H1 (cell line): ENCODE data around the gene LOX. TPM values are rescaled to one million over a fixed set of nuclear protein-coding genes. Genes with fewer than 3 reads are reported as not detected.

ENCODE experiments used
- CTCF ChIA-PET: fragments of 300-600 bp; sonication (Branson Sonifier 250); formaldehyde crosslinking; loops from one replicate; lab custom pipeline; 2021; ENCODE audit not compliant: partially characterized antibody; lab: Charles Lee
- POLR2A ChIA-PET: fragments of 300-600 bp; sonication (Branson Sonifier 250); formaldehyde crosslinking; loops from one replicate; lab custom pipeline; 2021; ENCODE audit warnings: inconsistent platforms; ENCODE audit not compliant: partially characterized antibody; lab: Charles Lee
- DNase-seq, 2 experiments: peaks; one replicate each; pipeline versions ENCODE4 v3.0.0 to v3.0.0-alpha.2; 2010 to 2022; ENCODE audit warnings: low spot score in 2 of 2, low read depth in 1 of 2, mixed read lengths in 1 of 2
- FAIRE-seq: peaks from 2 replicates; lab custom pipeline; 2011; peaks lifted over from hg19 to GRCh38; lab: Jason Lieb, UNC
- H2AFZ ChIP-seq: 2 replicates; pipeline ENCODE4 v1.8.1; 2012; ENCODE audit warnings: low read length, inconsistent platforms
- H2AK5ac ChIP-seq: 2 replicates; pipeline ENCODE4 v1.6.1; 2013; ENCODE audit warnings: low read depth, low read length
- H2BK120ac ChIP-seq: replicated peaks from 2 replicates; pipeline ENCODE3; 2013; ENCODE audit warnings: low read depth, low read length, inconsistent platforms
- H2BK12ac ChIP-seq: 2 replicates; pipeline ENCODE4 v1.6.1; 2013; ENCODE audit warnings: low read depth, low read length
- H2BK15ac ChIP-seq: 2 replicates; pipeline ENCODE4 v1.6.1; 2013; ENCODE audit warnings: low read length
- H2BK20ac ChIP-seq: 2 replicates; pipeline ENCODE4 v1.6.1; 2013; ENCODE audit warnings: low read length
- H2BK5ac ChIP-seq: 2 replicates; pipeline ENCODE4 v1.6.1; 2013; ENCODE audit warnings: low read depth, low read length
- H3K14ac ChIP-seq: 2 replicates; pipeline ENCODE4 v1.6.1; 2013; ENCODE audit warnings: inconsistent platforms; ENCODE audit not compliant: insufficient read length
- H3K18ac ChIP-seq: 2 replicates; pipeline ENCODE4 v1.6.1; 2013; ENCODE audit warnings: low read length; ENCODE audit errors: extremely low read depth
- H3K23ac ChIP-seq: 2 replicates; pipeline ENCODE4 v1.6.1; 2013; ENCODE audit warnings: inconsistent platforms; ENCODE audit not compliant: insufficient read length
- H3K23me2 ChIP-seq: 2 replicates; pipeline ENCODE4 v1.6.1; 2013; ENCODE audit warnings: low read depth, low read length
- H3K27ac ChIP-seq: 2 replicates; pipeline ENCODE4 v1.6.1; 2011; ENCODE audit warnings: low read depth, low read length, inconsistent platforms
- H3K27me3 ChIP-seq, 4 experiments: replicated peaks in 1 of 4; 1 replicate in 1 of 4; 2 replicates in 3 of 4; pipeline versions ENCODE4 v1.6.1 to v1.8.1; 2011 to 2013; ENCODE audit warnings: low read length in 3 of 4, mild to moderate bottlenecking in 3 of 4, inconsistent platforms in 2 of 4, mixed read lengths in 2 of 4, moderate library complexity in 1 of 4; ENCODE audit not compliant: control insufficient read depth in 3 of 4, insufficient read depth in 3 of 4; ENCODE audit errors: extremely low read depth in 1 of 4
- H3K36me3 ChIP-seq, 4 experiments: 2 replicates each; pipeline versions ENCODE4 v1.6.1 to v1.8.1; 2011 to 2013; ENCODE audit warnings: mild to moderate bottlenecking in 4 of 4, low read length in 3 of 4, moderate library complexity in 2 of 4, control low read depth in 1 of 4, inconsistent platforms in 1 of 4; ENCODE audit not compliant: insufficient read depth in 4 of 4, control insufficient read depth in 2 of 4
- H3K4ac ChIP-seq: replicated peaks from 2 replicates; pipeline ENCODE3; 2013; ENCODE audit warnings: low read length, low read depth, mixed read lengths, inconsistent platforms; ENCODE audit not compliant: insufficient read length
- H3K4me1 ChIP-seq, 4 experiments: replicated peaks in 1 of 4; 1 replicate in 1 of 4; 2 replicates in 3 of 4; pipeline versions ENCODE4 v1.6.1 to v1.8.1; 2011 to 2013; ENCODE audit warnings: low read length in 3 of 4, inconsistent platforms in 2 of 4, mixed read lengths in 1 of 4; ENCODE audit not compliant: insufficient read depth in 4 of 4, control insufficient read depth in 3 of 4
- H3K4me2 ChIP-seq, 2 experiments: 2 replicates each; pipeline versions ENCODE4 v1.6.1 to v1.8.1; 2011 to 2013; ENCODE audit warnings: low read depth in 2 of 2, low read length in 2 of 2, control low read depth in 1 of 2, inconsistent platforms in 1 of 2, mild to moderate bottlenecking in 1 of 2; ENCODE audit not compliant: insufficient read depth in 1 of 2
- H3K4me3 ChIP-seq, 4 experiments: fragments of 200-600, 300-600 bp in 1 of 4; sonication (generic), shearing (Covaris generic), sonication (Bioruptor Twin) in 1 of 4; 2 replicates each; pipeline versions ENCODE4 v1.5.1 to v1.8.1; 2011 to 2016; ENCODE audit warnings: low read length in 4 of 4, low read depth in 3 of 4, control low read depth in 2 of 4, inconsistent platforms in 2 of 4, mild to moderate bottlenecking in 2 of 4, mixed read lengths in 1 of 4, moderate library complexity in 1 of 4; ENCODE audit not compliant: insufficient read depth in 2 of 4; ENCODE audit errors: extremely low read depth in 1 of 4
- H3K56ac ChIP-seq: replicated peaks from 2 replicates; pipeline ENCODE3; 2013; ENCODE audit warnings: low read depth, mild to moderate bottlenecking, mixed read lengths, low read length, inconsistent platforms; ENCODE audit not compliant: insufficient read length
- H3K79me1 ChIP-seq: 2 replicates; pipeline ENCODE4 v1.6.1; 2013; ENCODE audit warnings: low read depth, low read length, control low read depth
- H3K79me2 ChIP-seq, 2 experiments: 2 replicates each; pipeline versions ENCODE4 v1.6.1 to v1.8.1; 2012 to 2013; ENCODE audit warnings: low read length in 2 of 2, mild to moderate bottlenecking in 2 of 2, inconsistent platforms in 1 of 2; ENCODE audit not compliant: insufficient read depth in 2 of 2, control insufficient read depth in 1 of 2
- H3K9ac ChIP-seq, 4 experiments: replicated peaks in 1 of 4; 1 replicate in 1 of 4; 2 replicates in 3 of 4; pipeline versions ENCODE4 v1.6.1 to v1.8.1; 2011 to 2013; ENCODE audit warnings: low read depth in 3 of 4, low read length in 3 of 4, control low read depth in 2 of 4, mild to moderate bottlenecking in 2 of 4, moderate library complexity in 2 of 4, inconsistent platforms in 1 of 4; ENCODE audit errors: extremely low read depth in 1 of 4
- H3K9me3 ChIP-seq, 2 experiments: 2 replicates each; pipeline versions ENCODE4 v1.6.1 to v1.8.1; 2012 to 2013; ENCODE audit warnings: mild to moderate bottlenecking in 2 of 2, moderate library complexity in 2 of 2, control low read depth in 1 of 2, inconsistent platforms in 1 of 2, low read depth in 1 of 2, low read length in 1 of 2, mixed read lengths in 1 of 2; ENCODE audit not compliant: insufficient read depth in 2 of 2
- H4K20me1 ChIP-seq, 2 experiments: replicated peaks in 1 of 2; 2 replicates each; pipeline versions ENCODE3 to v1.8.1; 2011 to 2013; ENCODE audit warnings: inconsistent platforms in 2 of 2, low read length in 2 of 2, mild to moderate bottlenecking in 1 of 2; ENCODE audit not compliant: insufficient read depth in 2 of 2, control insufficient read depth in 1 of 2
- H4K5ac ChIP-seq: 2 replicates; pipeline ENCODE4 v1.6.1; 2013; ENCODE audit warnings: low read length, low read depth, mixed read lengths, inconsistent platforms; ENCODE audit not compliant: insufficient read length
- H4K8ac ChIP-seq: 2 replicates; pipeline ENCODE4 v1.8.0; 2013; ENCODE audit warnings: mild to moderate bottlenecking, moderate library complexity, low read length, inconsistent platforms; ENCODE audit not compliant: insufficient read depth; ENCODE audit errors: extremely low read depth
- H4K91ac ChIP-seq: replicated peaks from 2 replicates; pipeline ENCODE3; 2013; ENCODE audit warnings: low read length, mixed read lengths, inconsistent platforms; ENCODE audit not compliant: insufficient read length
- KDM5A ChIP-seq: fragments of 200-600 bp; IDR thresholded peaks from 2 replicates; pipeline ENCODE4 v1.7.1; 2012; ENCODE audit warnings: mild to moderate bottlenecking, low read length, inconsistent platforms, mixed read lengths
- SP1 ChIP-seq: IDR thresholded peaks from 2 replicates; pipeline ENCODE4 v1.6.1; 2011; ENCODE audit warnings: low read depth, low read length
- SRF ChIP-seq: IDR thresholded peaks from 2 replicates; pipeline ENCODE4 v1.6.1; 2011; ENCODE audit warnings: mild to moderate bottlenecking, low read depth, low read length, moderate library complexity
- SUZ12 ChIP-seq: fragments of 200-600 bp; sonication (generic); IDR thresholded peaks from 2 replicates; pipeline ENCODE4 v1.6.1; 2012; ENCODE audit warnings: mild to moderate bottlenecking, inconsistent platforms, low read length, moderate library complexity, mixed read lengths
- WGBS, 2 experiments: shearing (Covaris generic) in 1 of 2; methylation state at CpG; one replicate each; pipeline versions ENCODE4 v1.1.6 to v1.1.7; 2013 to 2015; ENCODE audit warnings: low lambda C conversion rate in 2 of 2, mixed read lengths in 2 of 2, inconsistent platforms in 1 of 2, low coverage in 1 of 2, missing lambda C conversion rate in 1 of 2; ENCODE audit not compliant: insufficient replicate concordance in 2 of 2, insufficient coverage in 1 of 2, insufficient read length in 1 of 2; ENCODE audit errors: extremely low coverage in 1 of 2, missing lambda C conversion rate in 1 of 2; 5-methylcytosine and 5-hydroxymethylcytosine counted together
- polyA plus RNA-seq, 7 experiments: library from polyadenylated mRNA; depleted of rRNA in 3 of 7; stranded (reverse) in 5 of 7; unstranded in 2 of 7; fragments of >200 nt in 5 of 7; fragments of 200-250 nt in 2 of 7; gene quantifications; 1 replicate in 5 of 7; 2 replicates in 1 of 7; 4 replicates in 1 of 7; pipeline versions ENCODE4 v1.2.1 to v1.2.3, GENCODE V29; 2011 to 2013; ENCODE audit warnings: missing spikeins in 2 of 7, mixed read lengths in 2 of 7
- total RNA-seq: library from RNA; stranded (reverse); fragmentation: NEBNext Ultra II Directional; extraction: Animal tissue kit (Norgen Biotek cat#: 25700); gene quantifications from 2 replicates; pipeline ENCODE4 v1.2.1, GENCODE V29; 2021

LOX gene
- total and polyA plus RNA-seq, 2 of the 8 experiments (the other 6 are each of a cell fraction or from before 2014, with no cell fraction given), result 1.1 to 2.2 TPM

DNA sequence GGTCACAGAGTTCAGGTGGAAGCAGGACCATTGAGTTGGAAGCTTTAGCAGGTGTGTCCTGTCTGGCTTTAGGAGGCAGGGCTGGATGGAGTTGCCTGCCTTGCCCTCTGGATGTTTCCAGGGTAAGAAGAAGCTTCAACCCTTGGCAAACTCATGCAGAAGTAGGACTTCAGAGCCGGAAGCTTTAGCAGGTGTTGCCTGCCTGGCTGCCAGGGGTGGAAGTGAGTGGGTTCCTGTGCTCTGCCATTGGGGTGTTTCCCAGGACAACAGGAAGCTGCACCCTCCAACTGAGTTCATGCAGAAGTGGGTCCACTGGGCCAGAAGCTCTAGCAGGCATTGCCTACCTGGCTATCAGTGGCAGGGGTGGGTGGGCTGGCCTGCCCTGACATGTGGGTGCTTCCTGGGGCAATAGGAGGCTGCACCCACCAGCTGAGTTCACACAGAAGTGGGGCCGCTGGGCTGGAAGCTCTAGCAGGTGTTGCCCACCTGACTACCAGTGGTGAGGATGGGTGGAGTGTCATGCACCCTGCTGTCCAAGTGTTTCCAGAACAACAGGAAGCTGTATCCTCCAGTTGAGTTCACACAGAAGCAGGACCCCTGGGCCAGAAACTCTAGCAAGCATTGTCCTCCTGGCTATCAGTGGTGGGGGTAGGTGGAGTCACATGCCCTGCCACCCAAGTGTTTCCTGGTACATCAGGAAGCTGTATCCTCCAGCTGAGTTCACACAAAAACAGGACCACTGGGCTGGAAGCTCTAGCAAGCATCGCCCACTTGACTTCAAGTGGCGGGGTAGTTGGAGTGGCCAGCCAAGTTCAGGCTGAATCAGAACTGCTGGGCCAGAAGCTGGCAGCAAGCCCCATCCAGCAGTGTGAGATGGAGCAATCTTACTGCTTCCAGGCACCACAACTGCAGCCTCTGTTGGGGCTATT is 24.6 kb downstream of the LOX start:
- H3K4ac ChIP-seq, result no peak overlapping the region
- no peak overlapping the region for H3K4me2 ChIP-seq
- FAIRE-seq, result no peak
- H4K8ac ChIP-seq, result no peak overlapping the region; the same call in 1 of the 2 replicates
- H3K23me2 ChIP-seq, result no peaks in the 10 kb centered on the region; the same call in 1 of the 2 replicates
- no peaks in the 10 kb centered on the region for H4K20me1 ChIP-seq
- H3K9me3 ChIP-seq, result no peaks in the 10 kb centered on the region
- H3K79me1 ChIP-seq, result no peaks in the 10 kb centered on the region
- H3K23ac ChIP-seq, result no peak overlapping the region
- POLR2A ChIA-PET, result interaction anchor here (1.1 kb wide), 1 partner anchor 11 kb away, joined by 5 read pairs; no protein-coding TSS in a partner anchor
- H3K36me3 ChIP-seq, result no peaks in the 10 kb centered on the region
- H3K18ac ChIP-seq, result no peak overlapping the region
- peaks cover 0 to 1% (median 0%) of the 10 kb centered on the region in 4 experiments; a peak in 1 of 7 replicates for H3K27me3 ChIP-seq
- no peak overlapping the region for H3K27ac ChIP-seq
- H4K5ac ChIP-seq, result no peak overlapping the region
- no peak overlapping the region for H4K91ac ChIP-seq
- 98% methylated on average over 4 of the region's 4 CpGs; no CpG with 5 or more reads in 1 of the 2 experiments for WGBS, 2 experiments
- no peaks in the 10 kb centered on the region for H3K4me1 ChIP-seq
- no peak overlapping the region for H3K14ac ChIP-seq
- CTCF ChIA-PET, result interaction anchor here (1.1 to 1.4 kb wide), 3 partner anchors 23 to 94 kb away, joined by 3 to 6 read pairs (median 3); no protein-coding TSS in a partner anchor
- H2BK12ac ChIP-seq, result no peak overlapping the region
- no peak overlapping the region for H3K4me3 ChIP-seq
- no peak overlapping the region; the same call in 1 of the 2 replicates for H2BK5ac ChIP-seq
- no peak overlapping the region for H3K9ac ChIP-seq
- no peaks in the 10 kb centered on the region for H3K79me2 ChIP-seq
- no peak overlapping the region for H2AFZ ChIP-seq
- no peak overlapping the region for H2BK20ac ChIP-seq
- H2BK15ac ChIP-seq, result no peak overlapping the region
- H2AK5ac ChIP-seq, result no peak overlapping the region
- no peak overlapping the region for H2BK120ac ChIP-seq
- no peak for TF ChIP-seq SUZ12
- no peak for TF ChIP-seq SP1
- no peak for TF ChIP-seq KDM5A
- TF ChIP-seq SRF, result no peak
- TF ChIP-seq, all 59 proteins: peak for 0
- DNase-seq, result no peak
- no peak overlapping the region for H3K56ac ChIP-seq
